BE2C (cell line): ENCODE data around the gene ELOVL6. TPM values are rescaled to one million over a fixed set of nuclear protein-coding genes. Genes with fewer than 3 reads are reported as not detected.
"Not testable (repeated sequence)": the region's sequence is repeated elsewhere in the genome, so short reads cannot be mapped to it uniquely, and the experiment has no call there.

Experiments used
- DNase-seq: peaks from one replicate; pipeline ENCODE4 v3.0.0-alpha.2; 2020
- H3K27me3 ChIP-seq: fragments of 250-450 bp; sonication (Bioruptor Pico); 2 replicates; pipeline ENCODE4 v1.5.1; 2020; ENCODE audit warnings: mild to moderate bottlenecking
- H3K36me3 ChIP-seq: fragments of 250-450 bp; sonication (Bioruptor Pico); 2 replicates; pipeline ENCODE4 v1.5.1; 2020; ENCODE audit warnings: mild to moderate bottlenecking
- H3K4me1 ChIP-seq: fragments of 250-450 bp; sonication (Bioruptor Pico); 2 replicates; pipeline ENCODE4 v1.5.1; 2020
- H3K4me3 ChIP-seq: 2 replicates; pipeline ENCODE4 v1.5.1; 2011; ENCODE audit warnings: low read depth, low read length
- H3K9me3 ChIP-seq: fragments of 250-450 bp; sonication (Bioruptor Pico); 2 replicates; pipeline ENCODE4 v1.5.1; 2020
- polyA plus RNA-seq: library from polyadenylated mRNA; unstranded; fragments of >200 nt; gene quantifications from one replicate; pipeline ENCODE4 v1.2.1, GENCODE V29; 2012; ENCODE audit warnings: low read depth, missing spikeins; ENCODE audit not compliant: insufficient read length, insufficient read depth
- TF ChIP-seq, protein P1 (sequence below): IDR thresholded peaks from 2 replicates; pipeline ENCODE4 v1.5.1; 2012; ENCODE audit warnings: mild to moderate bottlenecking, low read depth, low read length

The ELOVL6 gene
- 21.2 TPM for polyA plus RNA-seq

GRCh38 chr4:110198435-110199416 is at the start of gene ELOVL6:
TSS of gene ELOVL6 (minus strand) at chr4:110198615. CDS start at chr4:110198335, 280 bp downstream.
- peaks cover 10% of the 10 kb centered on the region for H3K4me1 ChIP-seq
- peak within 1 kb of the TSS; percentile 98 for H3K4me3 ChIP-seq
- H3K27me3 ChIP-seq: no peaks in the 10 kb centered on the region
- H3K36me3 ChIP-seq: 0 out of 2 replicates have a peak, but pooled peaks cover 2% of the 10 kb centered on the region
- H3K9me3 ChIP-seq: no peaks in the 10 kb centered on the region
- TF ChIP-seq, protein P1, sequence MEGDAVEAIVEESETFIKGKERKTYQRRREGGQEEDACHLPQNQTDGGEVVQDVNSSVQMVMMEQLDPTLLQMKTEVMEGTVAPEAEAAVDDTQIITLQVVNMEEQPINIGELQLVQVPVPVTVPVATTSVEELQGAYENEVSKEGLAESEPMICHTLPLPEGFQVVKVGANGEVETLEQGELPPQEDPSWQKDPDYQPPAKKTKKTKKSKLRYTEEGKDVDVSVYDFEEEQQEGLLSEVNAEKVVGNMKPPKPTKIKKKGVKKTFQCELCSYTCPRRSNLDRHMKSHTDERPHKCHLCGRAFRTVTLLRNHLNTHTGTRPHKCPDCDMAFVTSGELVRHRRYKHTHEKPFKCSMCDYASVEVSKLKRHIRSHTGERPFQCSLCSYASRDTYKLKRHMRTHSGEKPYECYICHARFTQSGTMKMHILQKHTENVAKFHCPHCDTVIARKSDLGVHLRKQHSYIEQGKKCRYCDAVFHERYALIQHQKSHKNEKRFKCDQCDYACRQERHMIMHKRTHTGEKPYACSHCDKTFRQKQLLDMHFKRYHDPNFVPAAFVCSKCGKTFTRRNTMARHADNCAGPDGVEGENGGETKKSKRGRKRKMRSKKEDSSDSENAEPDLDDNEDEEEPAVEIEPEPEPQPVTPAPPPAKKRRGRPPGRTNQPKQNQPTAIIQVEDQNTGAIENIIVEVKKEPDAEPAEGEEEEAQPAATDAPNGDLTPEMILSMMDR: no peak
- peak; percentile 81 for DNase-seq

DNA sequence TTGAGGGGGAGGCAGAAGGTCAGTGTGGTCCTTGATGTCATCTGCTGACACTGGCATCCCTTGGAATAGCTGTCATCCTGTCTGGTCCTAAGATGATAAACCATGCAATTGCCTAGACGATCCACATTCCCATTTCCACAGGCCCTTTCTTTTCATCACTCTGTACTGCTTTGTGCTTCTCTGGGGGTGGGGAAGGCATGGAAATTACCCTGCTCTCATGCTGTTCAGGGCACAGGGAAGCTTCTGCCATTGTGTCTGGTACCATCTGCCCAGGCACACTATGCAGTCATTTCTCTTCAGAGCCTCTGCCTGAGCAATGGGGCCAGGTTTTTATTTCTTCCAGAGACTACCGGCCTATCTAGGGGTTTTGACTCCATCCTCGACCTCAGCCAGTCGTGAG is 49.7 kb upstream of the ELOVL6 start:
- H3K4me3 ChIP-seq: no peak overlapping the region
- TF ChIP-seq, protein P1: no peak
- H3K4me1 ChIP-seq: no peaks in the 10 kb centered on the region
- no peak for DNase-seq
- no peaks in the 10 kb centered on the region for H3K36me3 ChIP-seq
- H3K9me3 ChIP-seq: no peaks in the 10 kb centered on the region
- H3K27me3 ChIP-seq: no peaks in the 10 kb centered on the region

DNA sequence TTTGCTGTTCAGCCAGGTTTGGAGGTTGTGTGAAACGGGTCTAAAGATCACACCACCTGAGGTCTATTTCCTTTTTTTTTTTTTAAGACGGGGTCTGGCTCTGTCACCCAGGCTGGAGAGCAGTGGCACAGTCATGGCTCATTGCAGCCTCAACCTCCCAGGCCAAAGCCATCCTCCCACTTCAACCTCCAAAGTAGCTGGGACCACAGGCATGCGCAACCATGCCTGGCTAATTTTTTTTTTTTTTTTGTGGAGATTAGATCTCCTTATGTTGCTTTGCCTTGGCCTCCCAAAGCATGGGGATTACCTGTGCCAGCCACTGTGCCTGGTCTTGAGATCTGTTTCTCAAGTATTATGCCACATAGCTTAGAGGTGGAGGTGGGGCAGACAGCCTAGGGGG is 49.2 kb upstream of the ELOVL6 start:
- Histone ChIP-seq H3K9me3 (no peaks in the 10 kb centered on the region), H3K4me3 (no peak overlapping the region), H3K36me3 (no peaks in the 10 kb centered on the region), H3K27me3 (no peaks in the 10 kb centered on the region), H3K4me1 (no peaks in the 10 kb centered on the region)
- TF ChIP-seq, protein P1: no peak
- no peak for DNase-seq

GRCh38 chr4:110245577-110245976 is 47.2 kb upstream of the ELOVL6 start:
- DNase-seq: no peak
- H3K27me3 ChIP-seq: no peaks in the 10 kb centered on the region
- H3K9me3 ChIP-seq: no peaks in the 10 kb centered on the region
- no peak overlapping the region for H3K4me3 ChIP-seq
- no peaks in the 10 kb centered on the region for H3K4me1 ChIP-seq
- H3K36me3 ChIP-seq: no peaks in the 10 kb centered on the region
- TF ChIP-seq, protein P1: no peak

DNA sequence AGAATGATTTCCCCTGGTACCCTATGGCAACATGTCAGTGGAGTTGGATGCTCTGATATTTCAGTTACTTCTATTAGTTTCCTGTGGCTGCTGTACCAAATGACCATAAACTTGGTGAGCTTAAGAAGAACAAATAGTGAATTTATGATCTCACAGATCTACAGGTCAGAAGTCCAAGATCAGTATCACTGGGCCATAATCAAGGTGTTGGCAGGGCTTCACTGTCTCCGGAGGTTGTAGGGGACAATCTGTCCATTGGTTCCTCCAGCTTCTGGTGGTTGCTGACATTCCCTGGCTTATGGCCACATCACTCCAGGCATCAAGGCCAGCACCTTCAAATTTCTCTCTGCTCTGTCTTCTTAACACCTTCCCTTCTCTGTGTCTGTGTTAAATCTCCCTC is 37.9 kb upstream of the ELOVL6 start:
- Histone ChIP-seq H3K4me1 (no peaks in the 10 kb centered on the region), H3K9me3 (no peaks in the 10 kb centered on the region), H3K36me3 (no peaks in the 10 kb centered on the region), H3K27me3 (peaks cover 4% of the 10 kb centered on the region; the same call in 1 of the 2 replicates), H3K4me3 (no peak overlapping the region)
- TF ChIP-seq, protein P1: no peak
- no peak for DNase-seq

DNA sequence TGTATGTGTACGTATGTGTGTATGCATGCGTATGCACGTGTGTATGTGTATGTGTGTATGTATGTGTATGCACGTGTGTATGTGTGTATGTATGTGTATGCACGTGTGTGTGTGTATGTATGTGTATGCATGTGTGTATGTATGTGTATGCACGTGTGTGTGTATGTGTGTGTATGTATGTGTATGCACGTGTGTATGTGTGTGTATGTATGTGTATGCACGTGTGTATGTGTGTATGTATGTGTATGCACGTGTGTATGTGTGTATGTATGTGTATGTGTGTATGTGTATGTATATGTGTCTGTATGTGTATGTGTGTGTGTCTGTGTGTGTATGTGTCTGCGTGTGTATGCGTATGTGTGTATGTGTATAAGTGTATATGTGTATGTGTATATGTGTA is 35.2 kb upstream of the ELOVL6 start:
- H3K27me3 ChIP-seq, H3K4me3 ChIP-seq, H3K36me3 ChIP-seq, DNase-seq, H3K9me3 ChIP-seq, H3K4me1 ChIP-seq: not testable (repeated sequence)
